ENCODE data around the gene TUBB4B.

The TUBB4B gene

GRCh38 chr9:137213160-137214060 lies 27.7 kb upstream of the TUBB4B start:
- no peak overlapping the region for H2AFZ ChIP-seq (ENCODE audit: low read length, unreplicated experiment)
- no peaks in the 10 kb centered on the region for H3K27me3 ChIP-seq (ENCODE audit: insufficient read depth, low read length)
- H3K79me2 ChIP-seq (ENCODE audit: control insufficient read depth, insufficient read depth, low read length, unreplicated experiment): no peaks in the 10 kb centered on the region
- no peak overlapping the region for H3K4me3 ChIP-seq (ENCODE audit: low read depth, low read length)
- H3K36me3 ChIP-seq (ENCODE audit: insufficient read depth, low read length): no peaks in the 10 kb centered on the region
- peaks cover 21% of the 10 kb centered on the region for H3K4me1 ChIP-seq (ENCODE audit: control insufficient read depth, insufficient read depth, low read length, unreplicated experiment)
- peak overlapping the region; percentile 53 for H3K27ac ChIP-seq (ENCODE audit: low read depth, low read length)

DNA sequence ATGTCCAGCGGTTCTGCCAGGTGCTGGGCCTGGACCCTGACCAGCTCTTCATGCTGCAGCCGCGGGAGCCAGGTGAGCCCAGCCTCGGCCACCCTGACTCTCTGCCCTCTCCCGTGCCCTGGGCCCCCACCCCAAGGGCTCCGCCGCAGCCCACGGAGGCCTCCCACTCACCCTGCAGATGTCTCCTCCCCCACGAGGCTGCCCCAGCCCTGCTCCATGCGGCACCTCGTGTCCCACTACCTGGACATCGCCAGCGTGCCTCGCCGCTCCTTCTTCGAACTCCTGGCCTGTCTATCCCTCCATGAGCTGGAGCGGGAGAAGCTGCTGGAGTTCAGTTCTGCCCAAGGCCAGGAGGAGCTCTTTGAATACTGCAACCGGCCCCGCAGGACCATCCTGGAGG lies 26.5 kb upstream of the TUBB4B start:
- Histone ChIP-seq H3K4me3 (ENCODE audit: low read depth, low read length) (no peak overlapping the region), H3K79me2 (ENCODE audit: control insufficient read depth, insufficient read depth, low read length, unreplicated experiment) (no peaks in the 10 kb centered on the region), H3K36me3 (ENCODE audit: insufficient read depth, low read length) (no peaks in the 10 kb centered on the region), H3K27me3 (ENCODE audit: insufficient read depth, low read length) (no peaks in the 10 kb centered on the region), H3K4me1 (ENCODE audit: control insufficient read depth, insufficient read depth, low read length, unreplicated experiment) (peaks cover 29% of the 10 kb centered on the region), H3K27ac (ENCODE audit: low read depth, low read length) (no peak overlapping the region), H2AFZ (ENCODE audit: low read length, unreplicated experiment) (no peak overlapping the region)

GRCh38 chr9:137215196-137215986 lies 25.7 kb upstream of the TUBB4B start:
- Histone ChIP-seq H3K4me3 (ENCODE audit: low read depth, low read length) (no peak overlapping the region), H2AFZ (ENCODE audit: low read length, unreplicated experiment) (no peak overlapping the region), H3K4me1 (ENCODE audit: control insufficient read depth, insufficient read depth, low read length, unreplicated experiment) (peaks cover 29% of the 10 kb centered on the region), H3K36me3 (ENCODE audit: insufficient read depth, low read length) (no peaks in the 10 kb centered on the region), H3K79me2 (ENCODE audit: control insufficient read depth, insufficient read depth, low read length, unreplicated experiment) (no peaks in the 10 kb centered on the region), H3K27ac (ENCODE audit: low read depth, low read length) (no peak overlapping the region), H3K27me3 (ENCODE audit: insufficient read depth, low read length) (no peaks in the 10 kb centered on the region)

DNA sequence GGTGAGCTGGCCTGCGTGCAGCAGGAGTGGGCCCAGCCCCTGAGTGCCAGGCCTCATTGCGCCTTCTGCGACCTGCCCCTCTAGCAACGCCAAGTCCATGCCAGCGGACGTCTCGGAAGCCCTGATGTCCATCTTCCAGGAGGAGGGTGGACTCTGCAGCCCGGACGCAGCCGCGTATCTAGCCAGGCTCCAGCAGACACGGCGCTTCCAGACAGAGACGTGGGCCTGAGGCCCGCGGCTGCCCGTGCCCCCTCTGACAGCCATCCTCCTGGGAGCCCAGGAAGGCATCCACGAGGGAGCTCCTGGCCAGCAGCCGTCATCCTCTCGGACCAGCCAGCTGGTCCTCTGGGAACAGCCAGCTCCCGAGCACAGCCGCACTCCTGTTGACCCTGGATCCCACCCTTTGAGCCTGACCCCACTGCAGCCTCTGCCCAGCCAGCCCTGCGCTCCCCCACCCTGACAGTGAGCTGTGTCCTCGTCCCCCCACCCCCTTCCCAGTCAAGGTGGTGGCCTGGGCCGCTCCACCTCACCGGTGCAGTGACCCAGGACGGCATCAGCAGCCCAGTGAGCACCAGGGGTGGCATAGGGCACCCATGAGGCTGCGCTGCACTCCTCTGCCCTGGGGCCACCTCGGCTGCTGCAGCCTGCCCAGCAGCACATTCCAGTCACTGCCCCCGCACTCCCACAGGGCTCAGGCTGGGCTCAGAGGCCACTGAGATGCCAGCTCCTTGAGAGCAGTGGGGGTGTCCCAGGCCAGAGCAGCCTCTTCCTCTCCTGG lies 24.7 kb upstream of the TUBB4B start:
- Histone ChIP-seq H3K4me1 (ENCODE audit: control insufficient read depth, insufficient read depth, low read length, unreplicated experiment) (peaks cover 29% of the 10 kb centered on the region), H3K4me3 (ENCODE audit: low read depth, low read length) (no peak overlapping the region), H3K79me2 (ENCODE audit: control insufficient read depth, insufficient read depth, low read length, unreplicated experiment) (no peaks in the 10 kb centered on the region), H3K36me3 (ENCODE audit: insufficient read depth, low read length) (no peaks in the 10 kb centered on the region), H2AFZ (ENCODE audit: low read length, unreplicated experiment) (no peak overlapping the region), H3K27me3 (ENCODE audit: insufficient read depth, low read length) (no peaks in the 10 kb centered on the region), H3K27ac (ENCODE audit: low read depth, low read length) (no peak overlapping the region)

- Histone ChIP-seq H3K27me3 (ENCODE audit: insufficient read depth, low read length) (no peaks in the 10 kb centered on the region), H3K4me1 (ENCODE audit: control insufficient read depth, insufficient read depth, low read length, unreplicated experiment) (peaks cover 32% of the 10 kb centered on the region), H3K36me3 (ENCODE audit: insufficient read depth, low read length) (no peaks in the 10 kb centered on the region), H3K27ac (ENCODE audit: low read depth, low read length) (no peak overlapping the region), H3K79me2 (ENCODE audit: control insufficient read depth, insufficient read depth, low read length, unreplicated experiment) (no peaks in the 10 kb centered on the region), H3K4me3 (ENCODE audit: low read depth, low read length) (no peak overlapping the region), H2AFZ (ENCODE audit: low read length, unreplicated experiment) (no peak overlapping the region)
These were observed 23.5 kb upstream of the TUBB4B start for GRCh38 chr9:137217276-137218211.

DNA sequence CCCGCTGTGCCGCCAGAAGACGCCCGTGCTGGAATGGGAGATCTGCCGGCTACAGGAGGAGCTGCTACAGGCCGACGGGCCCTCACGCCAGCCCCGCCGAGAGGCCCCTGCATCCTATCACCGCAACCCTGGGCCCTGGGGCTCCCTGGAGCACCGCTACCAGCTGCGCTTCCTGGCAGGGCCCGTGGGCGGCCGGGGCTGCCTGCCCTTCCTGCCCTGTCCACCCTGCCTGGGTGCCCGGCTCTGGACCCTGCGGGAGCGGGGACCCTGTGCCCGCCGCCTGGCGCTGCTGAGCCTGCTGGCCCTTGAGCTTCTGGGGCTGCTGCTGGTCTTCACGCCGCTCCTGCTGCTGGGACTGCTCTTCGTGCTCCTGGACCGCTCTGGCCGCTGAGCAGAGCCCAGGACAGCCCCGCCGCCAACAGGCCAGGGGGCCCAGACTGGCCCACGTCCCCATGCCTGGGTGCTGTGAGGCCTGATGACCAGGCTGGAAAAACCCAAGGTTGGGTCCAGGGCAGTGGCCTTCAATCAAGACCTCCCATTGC lies 22.8 kb upstream of the TUBB4B start:
- H3K4me3 ChIP-seq (ENCODE audit: low read depth, low read length): peak overlapping the region; percentile 39; the same call in 1 of the 2 replicates
- no peaks in the 10 kb centered on the region for H3K79me2 ChIP-seq (ENCODE audit: control insufficient read depth, insufficient read depth, low read length, unreplicated experiment)
- H3K27ac ChIP-seq (ENCODE audit: low read depth, low read length): peak overlapping the region; percentile 22; the same call in 1 of the 2 replicates
- peaks cover 37% of the 10 kb centered on the region for H3K4me1 ChIP-seq (ENCODE audit: control insufficient read depth, insufficient read depth, low read length, unreplicated experiment)
- no peaks in the 10 kb centered on the region for H3K36me3 ChIP-seq (ENCODE audit: insufficient read depth, low read length)
- H2AFZ ChIP-seq (ENCODE audit: low read length, unreplicated experiment): no peak overlapping the region
- no peaks in the 10 kb centered on the region for H3K27me3 ChIP-seq (ENCODE audit: insufficient read depth, low read length)

DNA sequence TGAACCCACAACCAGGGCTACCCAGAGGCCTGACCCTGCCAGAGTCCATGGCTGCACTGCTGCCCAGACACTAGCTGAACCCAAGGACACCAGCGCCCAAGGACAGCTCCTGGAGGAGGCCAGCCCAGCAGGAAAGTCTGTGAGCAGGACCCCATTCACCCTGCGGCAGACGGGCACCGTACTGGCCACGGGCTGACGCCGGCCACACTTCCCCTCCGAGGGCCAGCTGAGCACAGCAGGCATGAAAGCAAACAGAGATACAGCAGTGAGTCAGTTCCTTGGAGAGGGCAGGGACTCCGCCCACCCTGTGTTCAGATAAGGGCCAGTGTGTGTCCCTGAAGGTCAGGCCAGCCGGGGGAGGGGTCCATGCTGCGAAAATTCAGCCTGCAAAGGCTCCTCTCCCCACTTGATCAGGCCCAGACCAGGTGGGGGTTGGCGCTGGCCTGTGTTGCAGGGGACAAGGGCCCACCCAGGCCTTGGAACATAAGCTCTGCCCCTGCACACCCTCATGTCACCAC lies 22.3 kb upstream of the TUBB4B start:
- Histone ChIP-seq H3K27ac (ENCODE audit: low read depth, low read length) (peak overlapping the region; percentile 22; the same call in 1 of the 2 replicates), H3K4me3 (ENCODE audit: low read depth, low read length) (peak overlapping the region; percentile 39; the same call in 1 of the 2 replicates), H3K4me1 (ENCODE audit: control insufficient read depth, insufficient read depth, low read length, unreplicated experiment) (peaks cover 34% of the 10 kb centered on the region)

GRCh38 chr9:137219757-137220316 lies 21.2 kb upstream of the TUBB4B start:
- no peak overlapping the region for H2AFZ ChIP-seq (ENCODE audit: low read length, unreplicated experiment)
- no peaks in the 10 kb centered on the region for H3K79me2 ChIP-seq (ENCODE audit: control insufficient read depth, insufficient read depth, low read length, unreplicated experiment)
- no peak overlapping the region for H3K27ac ChIP-seq (ENCODE audit: low read depth, low read length)
- no peak overlapping the region for H3K4me3 ChIP-seq (ENCODE audit: low read depth, low read length)
- peaks cover 41% of the 10 kb centered on the region for H3K4me1 ChIP-seq (ENCODE audit: control insufficient read depth, insufficient read depth, low read length, unreplicated experiment)
- no peaks in the 10 kb centered on the region for H3K36me3 ChIP-seq (ENCODE audit: insufficient read depth, low read length)
- H3K27me3 ChIP-seq (ENCODE audit: insufficient read depth, low read length): no peaks in the 10 kb centered on the region

More for the DNA sequence above, 22.3 kb upstream of the TUBB4B start:
- no peak overlapping the region for H2AFZ ChIP-seq (ENCODE audit: low read length, unreplicated experiment)
- H3K79me2 ChIP-seq (ENCODE audit: control insufficient read depth, insufficient read depth, low read length, unreplicated experiment): no peaks in the 10 kb centered on the region
- H3K27me3 ChIP-seq (ENCODE audit: insufficient read depth, low read length): no peaks in the 10 kb centered on the region
- no peaks in the 10 kb centered on the region for H3K36me3 ChIP-seq (ENCODE audit: insufficient read depth, low read length)

Data from ACC112 (cell line).